GM19351 (cell line): Measurements from ENCODE around the gene CD248.
"Not testable (repeated sequence)": the region's sequence is repeated elsewhere in the genome, so short reads cannot be mapped to it uniquely, and the experiment has no call there.

Source experiments
- ATAC-seq: cut with Tn5 transposase; IDR thresholded peaks from one replicate; pipeline ENCODE4 v1.9.1; 2021; ENCODE audit warnings: mild to moderate bottlenecking, moderate library complexity; ENCODE audit not compliant: unreplicated experiment

Gene CD248

DNA sequence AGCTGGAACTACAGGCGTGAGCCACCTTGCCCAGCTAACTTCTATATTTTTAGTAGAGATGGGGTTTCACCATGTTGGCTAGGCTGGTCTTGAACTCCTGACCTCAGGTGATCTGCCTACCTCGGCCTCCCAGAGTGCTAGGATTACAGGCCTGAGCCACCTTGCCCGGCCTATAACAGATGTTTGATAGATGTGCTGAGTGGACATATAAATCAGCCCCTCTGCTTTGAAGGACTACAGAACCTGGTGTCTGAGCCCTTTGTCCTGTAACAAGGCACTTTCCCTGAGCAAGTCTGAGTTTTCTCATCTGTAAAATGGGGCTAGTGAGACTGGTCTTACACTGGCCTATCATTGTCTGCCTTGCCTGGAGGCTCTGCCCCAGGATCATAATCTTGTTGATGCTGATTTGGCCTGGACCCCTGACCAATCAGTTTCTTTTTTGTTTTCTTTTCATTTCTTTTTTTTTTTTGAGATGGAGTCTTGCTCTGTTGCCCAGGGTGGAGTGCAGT is 12.4 kb upstream of the CD248 start:
- ATAC-seq = no peak

DNA sequence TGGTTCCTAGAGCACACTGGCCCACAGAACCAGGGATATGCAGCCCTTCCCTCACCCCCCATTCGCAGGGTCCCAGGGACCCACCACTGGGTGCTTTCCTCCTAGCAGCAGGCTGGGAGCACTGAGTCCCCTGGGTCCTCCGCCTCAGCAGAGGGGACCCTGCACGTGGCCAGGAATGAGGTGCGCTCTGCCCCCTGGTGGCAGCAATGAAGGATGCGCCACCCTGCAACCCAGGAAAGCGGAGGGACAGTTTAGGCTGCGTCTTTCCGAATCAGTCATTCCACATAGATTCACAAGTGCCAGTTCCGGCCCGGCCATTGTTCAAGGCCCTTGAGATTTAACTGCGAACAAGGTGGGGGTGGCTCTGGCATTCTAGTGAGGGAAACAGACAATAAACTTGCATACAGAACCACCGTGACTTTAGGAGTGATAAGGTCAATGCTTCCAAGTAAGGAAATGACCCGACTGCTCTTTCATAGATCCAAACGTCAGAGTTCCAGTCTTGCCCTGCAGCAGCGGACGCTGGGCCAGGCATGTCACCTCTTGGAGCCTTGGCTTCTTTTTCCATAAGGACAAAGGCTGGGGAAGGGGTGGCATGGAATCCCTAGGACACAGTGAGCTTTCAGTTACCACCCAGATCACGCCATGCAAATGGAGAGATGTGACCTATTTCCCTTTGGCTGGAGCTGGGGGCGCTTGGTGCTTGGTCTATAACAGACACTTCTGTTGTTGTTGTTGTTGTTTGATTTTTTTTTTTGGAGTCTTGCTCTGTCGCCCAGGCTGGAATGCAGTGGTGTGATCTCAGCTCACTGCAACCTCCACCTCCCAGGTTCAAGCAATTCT is 11.7 kb upstream of the CD248 start:
- ATAC-seq = no peak

DNA sequence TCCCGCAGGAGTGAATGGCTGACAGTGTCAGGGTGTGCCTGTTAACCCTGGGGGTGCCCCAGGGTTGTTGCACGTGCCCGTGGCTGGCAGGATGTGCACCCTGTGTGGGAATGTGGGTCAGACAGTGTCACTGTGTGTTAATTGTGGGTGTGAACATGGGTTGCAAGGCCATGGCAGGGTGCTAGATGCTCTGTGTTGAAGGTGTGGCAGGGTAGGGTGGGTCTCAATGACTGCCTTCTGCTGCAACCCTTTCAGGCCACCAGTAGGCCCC is 11.1 kb upstream of the CD248 start:
- no peak for ATAC-seq

DNA sequence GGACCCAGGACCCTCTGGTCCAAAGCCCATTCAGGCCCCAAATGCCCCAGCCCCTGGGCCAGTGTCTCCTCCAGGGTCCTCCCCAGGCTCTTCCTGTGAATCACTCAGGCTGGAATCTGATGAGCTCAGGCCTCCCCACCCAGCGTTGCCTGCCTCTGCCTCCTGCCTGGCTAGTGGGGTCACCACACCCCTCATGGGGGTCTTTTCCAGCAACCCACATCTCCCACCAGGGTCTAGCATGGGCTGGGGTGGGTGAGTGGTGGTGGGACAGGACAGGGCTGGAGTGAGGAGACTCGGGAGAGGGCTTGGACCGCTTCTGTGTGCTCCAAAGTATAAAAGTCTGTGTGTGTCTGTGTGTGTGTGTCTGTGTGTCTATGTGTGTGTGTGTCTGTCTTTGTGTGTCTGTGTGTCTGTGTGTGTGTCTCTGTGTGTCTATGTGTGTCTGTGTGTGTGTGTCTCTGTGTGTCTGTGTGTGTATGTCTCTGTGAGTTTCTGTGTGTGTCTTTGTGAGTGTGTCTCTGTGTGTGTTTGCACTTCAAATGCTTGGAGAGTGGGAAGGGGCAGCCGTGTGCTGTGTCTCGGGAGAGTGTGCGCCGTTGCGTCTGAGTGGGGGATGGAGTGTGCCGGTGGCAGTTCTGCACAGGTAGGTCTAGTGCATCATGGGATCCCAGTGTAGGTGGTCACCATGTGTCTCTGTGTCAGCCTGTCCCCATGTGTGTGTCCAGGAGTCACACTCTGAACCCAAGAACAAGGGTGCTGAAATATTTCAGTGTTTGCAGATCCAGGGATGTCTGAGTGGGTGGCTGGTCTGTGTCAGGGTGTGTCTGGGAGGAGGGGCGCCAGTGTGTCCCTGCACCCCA is 10.6 kb upstream of the CD248 start:
- no peak for ATAC-seq

DNA sequence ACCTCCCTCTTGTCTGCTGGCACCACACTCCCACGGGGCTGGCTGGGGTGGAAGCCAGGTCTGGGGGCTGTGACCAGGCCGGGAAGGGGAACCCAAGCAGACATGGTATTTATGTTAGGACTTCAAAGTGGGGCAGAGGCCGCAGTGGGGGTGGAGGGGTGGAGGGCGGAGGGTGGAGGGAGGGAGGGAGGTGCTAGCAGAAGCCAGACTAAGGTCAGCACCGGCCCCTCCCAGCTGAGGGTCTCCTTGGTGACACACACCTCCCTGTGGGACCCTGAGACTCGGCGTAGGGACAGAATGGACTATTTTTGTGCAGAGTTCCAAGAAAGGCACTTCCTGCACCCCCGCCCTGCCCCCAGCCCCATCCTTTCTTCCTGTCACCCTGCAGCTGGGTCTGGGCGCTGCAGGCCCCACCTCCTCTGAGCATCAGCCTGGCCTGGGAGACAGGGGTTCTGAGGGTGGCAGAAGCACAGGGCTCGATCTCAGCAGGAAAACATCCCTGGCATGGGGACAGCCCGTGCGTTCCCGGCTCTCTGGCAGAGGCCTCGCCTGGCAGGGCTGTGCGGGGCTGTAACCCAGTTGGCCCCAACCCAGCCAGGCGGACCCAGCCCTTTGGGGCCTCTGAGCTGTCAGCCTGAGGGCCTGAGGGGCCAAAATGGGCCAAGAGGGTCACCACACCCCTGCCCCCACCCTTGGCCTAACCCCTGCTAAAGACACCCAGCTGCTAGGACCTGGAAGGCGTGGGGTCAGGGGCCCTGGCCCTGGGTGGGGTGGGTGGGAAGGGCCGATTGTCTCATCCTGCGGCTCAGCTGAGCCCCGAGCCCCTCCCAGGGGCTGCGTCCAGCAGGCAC is 9.6 kb upstream of the CD248 start:
- no peak for ATAC-seq

DNA sequence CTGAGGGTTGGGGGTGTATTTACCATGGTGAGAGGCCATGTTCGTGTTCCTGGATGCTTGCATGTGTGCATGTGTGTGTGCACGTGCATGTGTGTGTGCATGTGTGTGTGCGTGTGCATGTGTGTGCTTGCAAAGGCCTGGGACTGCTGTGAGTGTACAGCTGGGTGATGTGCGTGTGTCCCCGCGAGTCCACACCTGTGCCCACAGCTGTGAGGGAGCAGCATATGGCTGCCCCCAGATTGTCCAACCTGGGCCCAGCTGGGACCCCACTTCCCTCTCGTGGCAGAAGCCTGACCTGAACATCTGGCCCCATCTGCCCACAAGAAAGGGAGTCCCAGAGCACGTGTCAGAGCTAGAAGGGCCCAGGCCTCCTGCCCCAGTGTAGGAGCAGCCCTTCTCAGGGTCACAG is 8.4 kb upstream of the CD248 start:
- no peak for ATAC-seq

DNA sequence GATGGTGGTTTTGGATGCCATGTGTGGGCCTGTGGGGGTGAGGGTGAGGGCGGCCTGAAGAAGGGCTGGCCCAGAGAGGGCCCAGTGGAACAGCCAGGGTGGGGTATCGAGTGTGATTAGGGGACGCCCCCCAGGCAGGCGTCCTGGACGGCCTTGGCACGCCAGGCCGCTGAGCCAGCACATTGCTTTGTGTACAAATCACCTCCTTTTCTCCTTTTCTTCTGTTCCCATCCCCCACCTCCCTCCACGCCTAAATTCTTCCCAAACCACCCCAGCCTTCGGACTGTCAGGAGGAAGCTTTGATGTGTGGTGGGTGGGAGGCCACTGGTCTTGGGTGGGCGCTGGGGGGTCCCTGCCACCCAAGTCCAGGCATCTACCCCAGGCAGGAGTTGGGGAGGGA is 7.8 kb upstream of the CD248 start:
- ATAC-seq = no peak

DNA sequence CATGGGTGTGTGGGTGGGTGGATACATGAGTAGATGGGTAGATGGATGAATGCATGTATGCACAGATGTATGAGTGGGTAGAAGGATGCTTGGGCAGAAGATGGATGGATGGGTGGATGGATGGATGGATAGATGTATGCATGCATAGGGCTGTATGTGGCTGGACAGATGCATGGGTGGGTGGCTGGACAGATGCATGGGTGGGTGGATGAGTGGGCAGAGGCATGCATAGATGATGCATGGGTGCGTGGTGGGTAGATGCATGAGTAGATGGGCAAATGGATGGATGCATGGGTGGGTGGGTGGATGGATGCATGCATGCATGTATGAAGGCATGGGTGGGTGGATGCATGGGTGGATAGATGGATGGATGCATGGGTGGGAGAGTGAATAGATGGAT is 6.8 kb upstream of the CD248 start:
- no peak for ATAC-seq

DNA sequence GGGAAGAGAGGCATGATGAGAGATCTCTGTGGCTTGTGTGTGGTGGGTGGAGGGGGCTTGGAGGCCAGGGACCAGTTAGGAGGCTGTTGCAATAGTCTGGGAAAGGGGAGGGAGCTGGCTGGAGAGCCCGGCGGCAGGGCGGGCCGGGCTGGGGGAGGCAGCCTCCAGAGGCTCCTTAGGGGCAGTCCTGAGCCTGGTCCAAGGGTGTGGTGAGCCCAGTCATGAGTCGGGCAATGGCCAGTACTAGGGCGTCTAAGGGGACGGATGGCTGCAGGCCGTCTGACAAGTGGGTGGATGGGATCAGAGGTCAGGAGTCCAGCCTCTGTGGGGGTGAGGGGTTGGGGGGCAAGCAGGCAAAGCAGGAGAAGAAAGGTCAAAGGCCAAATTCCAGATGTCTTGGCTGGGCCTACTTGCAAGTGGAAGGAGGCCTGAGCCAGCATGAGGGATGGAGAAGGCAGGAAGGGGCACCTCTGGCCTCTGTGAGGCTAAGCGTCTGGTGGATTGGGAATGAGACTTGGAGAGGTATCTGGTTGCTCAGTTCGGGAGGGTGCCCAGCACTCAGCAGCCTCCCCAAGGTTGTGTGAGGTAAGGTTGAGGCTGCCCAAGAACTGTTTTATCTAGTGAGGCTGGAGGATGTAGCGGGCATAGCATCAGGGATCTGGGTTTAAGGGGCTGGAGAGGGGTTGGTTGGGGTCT is 6.0 kb upstream of the CD248 start:
- ATAC-seq = no peak

DNA sequence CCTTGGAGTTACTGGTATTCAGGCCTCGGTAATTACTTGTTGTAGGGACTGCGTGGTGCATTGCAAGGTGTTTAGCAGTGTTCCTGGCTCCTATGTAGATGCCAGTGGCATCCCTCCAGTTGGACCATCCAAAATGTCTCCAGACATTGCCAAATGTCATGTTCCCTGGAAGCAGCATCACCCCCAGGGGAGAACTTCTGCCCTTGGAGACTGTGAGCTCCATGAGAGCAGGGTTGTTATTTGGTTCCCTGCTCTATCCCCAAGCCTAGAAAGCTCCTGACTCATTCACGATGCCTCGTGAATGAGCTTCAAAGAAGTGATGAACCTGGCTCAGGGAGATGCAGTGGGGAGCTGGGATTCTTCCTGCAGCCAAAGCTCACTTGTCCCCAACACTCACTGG is 4.8 kb upstream of the CD248 start:
- no peak for ATAC-seq

DNA sequence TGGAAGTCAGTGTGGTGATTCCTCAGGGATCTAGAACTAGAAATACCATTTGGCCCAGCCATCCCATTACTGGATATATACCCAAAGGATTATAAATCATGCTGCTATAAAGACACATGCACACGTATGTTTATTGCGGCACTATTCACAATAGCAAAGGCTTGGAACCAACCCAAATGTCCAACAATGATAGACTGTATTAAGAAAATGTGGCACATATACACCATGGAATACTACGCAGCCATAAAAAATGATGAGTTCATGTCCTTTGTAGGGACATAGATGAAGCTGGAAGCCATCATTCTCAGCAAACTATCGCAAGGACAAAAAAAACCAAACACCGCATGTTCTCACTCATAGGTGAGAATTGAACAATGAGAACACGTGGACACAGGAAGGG is 3.9 kb upstream of the CD248 start:
- ATAC-seq = not testable (repeated sequence)

DNA sequence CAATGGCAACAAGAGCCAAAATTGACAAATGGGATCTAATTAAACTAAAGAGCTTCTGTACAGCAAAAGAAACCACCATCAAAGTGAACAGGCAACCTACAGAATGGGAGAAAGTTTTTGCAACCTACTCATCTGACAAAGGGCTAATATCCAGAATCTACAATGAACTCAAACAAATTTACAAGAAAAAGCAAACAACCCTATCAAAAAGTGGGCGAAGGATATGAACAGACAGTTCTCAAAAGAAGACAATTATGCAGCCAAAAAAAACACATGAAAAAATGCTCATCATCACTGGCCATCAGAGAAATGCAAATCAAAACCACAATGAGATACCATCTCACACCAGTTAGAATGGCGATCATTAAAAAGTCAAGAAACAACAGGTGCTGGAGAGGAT is 3.4 kb upstream of the CD248 start:
- ATAC-seq = not testable (repeated sequence)

DNA sequence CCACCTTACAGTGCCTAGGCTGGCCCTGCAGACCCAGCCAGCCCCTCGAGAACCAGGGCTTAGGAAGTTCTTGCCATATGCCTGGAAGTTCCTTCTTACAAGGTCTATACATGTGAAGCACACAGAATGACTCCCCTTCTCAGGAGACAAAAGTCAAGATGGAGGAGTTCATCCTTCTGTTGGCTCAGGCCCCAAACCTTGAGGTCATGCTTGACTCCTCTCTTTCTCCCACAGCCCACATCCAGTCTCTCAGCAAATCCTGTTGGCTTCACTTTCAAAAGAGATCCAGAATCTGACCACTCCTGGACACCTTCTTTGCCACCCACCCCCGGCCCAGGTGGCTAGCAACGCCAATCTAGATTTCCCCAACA is 1.7 kb upstream of the CD248 start:
- no peak for ATAC-seq

DNA sequence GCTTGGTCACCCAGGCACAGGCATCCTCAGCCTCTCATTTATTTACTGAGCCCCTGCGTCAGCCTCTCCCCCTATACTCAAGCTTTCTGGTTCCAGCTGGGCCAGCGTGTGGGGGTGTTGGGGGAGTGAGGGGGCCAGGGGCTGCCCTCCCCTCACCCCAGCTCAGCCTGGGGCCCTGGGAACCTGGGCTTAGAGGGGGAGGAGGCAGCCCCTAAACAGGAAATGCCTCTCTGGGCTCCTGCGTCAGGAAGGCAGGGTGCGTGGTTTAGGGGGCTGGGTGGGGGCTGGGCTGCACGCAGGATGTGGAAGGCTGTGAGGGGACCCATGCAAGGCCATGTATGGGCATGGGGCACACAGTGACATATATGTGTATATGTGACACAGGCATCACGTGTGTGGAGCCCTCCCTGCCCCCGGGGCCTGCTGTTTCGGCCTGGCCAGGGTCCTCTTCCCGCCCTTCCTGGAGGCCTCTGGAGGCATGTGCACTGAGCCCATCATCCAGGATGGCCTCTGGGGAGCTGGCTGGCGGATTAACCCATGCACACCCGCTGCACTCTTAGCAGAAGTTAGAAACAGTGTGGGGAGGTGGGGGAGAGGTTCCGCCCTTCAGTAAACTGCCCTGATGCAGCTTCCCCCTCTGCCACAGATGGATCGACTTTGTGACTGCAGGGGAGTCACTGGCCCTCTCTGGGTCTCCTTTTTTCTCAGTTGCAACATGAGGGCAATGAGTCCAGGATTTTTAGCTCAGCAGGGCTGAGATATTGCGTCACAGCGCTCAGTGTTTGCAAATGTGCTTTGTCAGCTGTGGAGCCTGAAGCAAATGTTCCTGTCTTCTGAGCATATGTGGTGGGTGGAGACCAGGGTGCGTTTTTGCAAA is 1.1 kb upstream of the CD248 start:
- no peak for ATAC-seq

DNA sequence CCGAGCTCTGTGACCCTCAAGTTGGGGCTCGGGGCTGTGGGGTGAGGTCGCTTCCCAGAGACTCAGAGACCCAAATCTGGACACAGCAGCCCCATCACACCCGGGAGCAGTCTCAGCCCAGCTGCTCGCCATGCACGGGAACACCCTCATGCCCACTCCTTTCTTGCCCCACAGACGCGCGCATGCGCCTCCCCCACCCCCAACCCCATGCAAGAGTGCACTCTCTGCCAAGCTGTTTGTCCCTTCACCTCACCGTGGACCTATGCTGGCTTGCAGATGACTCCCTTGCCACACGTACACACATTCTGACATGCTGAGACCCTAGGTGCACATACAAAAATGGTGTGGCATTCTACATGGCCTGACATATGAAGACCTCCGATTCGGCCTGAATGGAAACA is 478 bp upstream of the CD248 start:
- ATAC-seq = no peak

DNA sequence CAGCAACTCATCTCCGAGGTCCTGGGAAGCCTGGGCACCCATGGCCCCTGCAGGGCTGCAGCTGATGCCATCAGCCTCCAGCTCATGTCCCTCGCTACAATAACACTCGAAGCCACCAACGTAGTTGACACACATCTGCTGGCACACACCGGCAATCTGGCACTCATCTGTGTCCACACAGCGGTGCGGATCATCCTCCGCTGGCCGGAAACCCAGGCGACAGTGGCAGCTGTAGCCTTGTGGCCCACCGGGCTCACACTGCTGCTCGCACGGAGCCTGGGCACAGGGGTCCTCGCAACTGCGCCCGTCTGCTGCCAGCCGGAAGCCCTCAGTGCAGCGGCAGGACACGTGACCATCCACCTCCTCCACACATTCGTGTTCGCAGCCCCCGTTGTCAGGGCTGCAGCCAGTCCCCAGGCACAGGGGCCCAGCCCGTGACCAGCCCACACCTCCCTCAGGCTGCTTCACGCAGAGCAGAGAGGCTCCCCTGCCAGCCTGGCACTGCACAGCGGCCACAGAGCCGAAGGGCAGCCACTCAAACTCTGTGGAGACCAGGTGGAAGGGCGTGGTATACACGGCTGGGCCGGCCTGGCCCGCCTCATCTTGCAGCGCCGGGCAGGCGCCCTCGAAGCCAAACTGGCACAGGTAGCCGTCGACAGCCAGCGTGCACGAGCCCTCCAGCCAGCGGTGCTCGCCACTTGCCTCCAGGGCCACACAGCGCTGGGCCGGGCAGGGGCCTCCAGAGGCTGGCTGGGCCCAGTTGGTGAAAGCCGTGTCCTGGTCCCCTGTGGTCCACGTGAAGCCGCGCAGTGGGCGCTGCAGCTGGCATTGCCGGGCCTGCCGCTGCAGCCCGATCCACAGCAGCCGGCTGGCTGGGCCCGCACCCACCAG is 678 bp downstream of the CD248 start:
- ATAC-seq = no peak

DNA sequence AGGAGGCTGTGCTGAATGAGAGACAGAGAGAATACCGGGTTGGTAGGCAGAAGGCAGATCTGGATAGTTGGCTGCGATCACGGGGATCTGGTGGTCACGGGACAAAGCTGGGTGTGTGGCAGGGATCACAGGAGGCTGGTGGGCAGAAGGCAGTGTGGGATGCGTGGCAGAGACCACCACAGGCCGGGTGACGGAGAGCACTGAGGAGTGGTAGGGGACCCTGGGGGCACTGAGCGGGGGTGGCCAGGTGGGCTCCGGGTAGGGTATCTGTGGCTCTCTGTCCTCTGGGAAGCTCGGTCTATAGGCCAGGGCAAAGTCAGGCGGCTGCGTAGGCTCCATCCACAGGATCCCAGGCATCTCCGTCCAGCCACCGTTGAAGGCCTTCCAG is 1.4 kb downstream of the CD248 start:
- no peak for ATAC-seq

DNA sequence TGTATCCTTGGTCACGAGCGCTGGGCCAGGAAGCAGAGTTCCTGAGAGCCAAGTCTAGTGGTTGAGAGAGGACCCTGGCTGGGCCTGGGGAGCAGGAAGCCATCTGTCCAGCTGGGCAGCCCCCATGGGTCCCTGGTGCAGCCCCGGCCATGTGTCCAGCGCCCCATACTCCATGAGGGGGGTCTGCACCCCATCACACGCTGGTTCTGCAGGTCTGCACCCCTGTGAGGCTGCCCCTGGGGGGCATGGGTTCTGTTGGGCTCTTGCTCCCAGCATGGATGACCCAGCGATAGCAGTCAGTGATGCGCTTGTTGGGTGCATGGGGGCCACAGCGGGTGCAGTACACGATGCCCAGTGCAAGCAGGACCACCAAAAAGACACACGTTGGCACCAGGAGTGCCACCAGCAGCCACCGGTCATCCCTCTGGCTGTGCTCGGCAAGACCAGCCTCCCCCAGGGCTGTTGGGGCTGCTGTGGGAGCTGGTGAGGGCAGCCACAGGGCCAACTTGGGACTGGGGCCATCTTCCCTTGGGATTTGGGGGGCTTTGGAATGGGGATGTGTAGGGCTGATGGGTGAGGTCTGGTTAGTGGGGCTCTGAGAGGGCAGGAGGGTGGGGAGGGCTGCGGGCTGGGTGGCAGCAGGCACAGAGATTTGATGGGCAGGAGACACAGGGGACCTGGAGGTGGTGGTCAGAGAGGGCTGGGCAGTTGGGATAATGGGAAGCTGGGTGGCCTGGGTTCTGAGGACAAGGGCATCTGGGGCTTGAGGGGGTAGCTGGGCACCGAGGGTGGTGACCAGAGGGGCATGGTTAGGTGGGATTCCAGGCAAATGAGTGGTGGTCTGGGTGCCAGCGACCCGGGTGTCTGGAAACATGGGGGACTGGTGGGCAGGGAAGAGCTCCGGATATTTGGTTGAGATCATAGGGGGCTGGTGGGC is 2.0 kb downstream of the CD248 start:
- no peak for ATAC-seq
